GM19438 (cell line): ENCODE results near the gene PAQR6.

Experiments used
- ATAC-seq: cut with Tn5 transposase; IDR thresholded peaks from one replicate; pipeline ENCODE4 v1.9.1; 2021; ENCODE audit warnings: low read depth; ENCODE audit not compliant: unreplicated experiment

PAQR6 gene

DNA sequence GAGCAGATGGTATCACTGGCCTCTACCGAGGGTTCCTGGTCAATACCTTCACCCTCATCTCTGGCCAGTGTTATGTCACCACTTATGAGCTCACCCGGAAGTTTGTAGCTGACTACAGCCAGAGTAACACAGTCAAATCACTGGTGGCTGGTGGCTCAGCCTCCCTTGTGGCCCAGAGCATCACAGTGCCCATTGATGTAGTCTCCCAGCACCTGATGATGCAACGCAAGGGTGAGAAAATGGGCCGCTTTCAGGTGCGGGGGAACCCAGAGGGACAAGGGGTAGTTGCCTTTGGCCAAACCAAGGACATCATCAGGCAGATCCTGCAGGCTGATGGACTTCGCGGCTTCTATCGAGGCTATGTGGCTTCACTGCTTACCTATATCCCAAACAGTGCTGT is 47.8 kb downstream of the PAQR6 start:
- no peak for ATAC-seq

DNA sequence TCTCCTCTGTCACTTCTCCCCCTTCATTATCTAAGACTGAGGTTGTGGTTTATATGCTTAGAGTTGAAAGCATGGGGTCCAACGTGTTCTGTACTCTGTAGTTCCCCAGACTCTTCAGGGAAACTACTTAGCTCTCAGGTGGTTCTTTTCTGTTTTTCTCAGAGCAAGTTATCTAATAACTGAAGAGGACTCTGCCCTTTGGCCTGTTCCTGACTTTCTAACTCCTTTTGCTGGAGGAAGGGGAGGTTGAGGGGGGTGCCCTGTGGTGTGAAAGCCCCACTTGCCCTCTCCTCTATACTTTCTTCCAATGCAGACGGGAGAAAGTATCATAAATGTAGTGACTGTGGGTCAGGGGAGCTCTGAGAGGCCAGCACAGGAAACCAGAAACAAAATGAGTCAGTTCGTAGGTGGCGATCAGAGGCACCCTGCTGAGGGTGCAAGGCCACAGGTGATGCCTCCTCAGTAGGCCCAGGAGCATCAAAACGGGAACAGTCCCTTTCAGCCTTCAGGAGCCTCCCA is 49.0 kb downstream of the PAQR6 start:
- no peak for ATAC-seq

DNA sequence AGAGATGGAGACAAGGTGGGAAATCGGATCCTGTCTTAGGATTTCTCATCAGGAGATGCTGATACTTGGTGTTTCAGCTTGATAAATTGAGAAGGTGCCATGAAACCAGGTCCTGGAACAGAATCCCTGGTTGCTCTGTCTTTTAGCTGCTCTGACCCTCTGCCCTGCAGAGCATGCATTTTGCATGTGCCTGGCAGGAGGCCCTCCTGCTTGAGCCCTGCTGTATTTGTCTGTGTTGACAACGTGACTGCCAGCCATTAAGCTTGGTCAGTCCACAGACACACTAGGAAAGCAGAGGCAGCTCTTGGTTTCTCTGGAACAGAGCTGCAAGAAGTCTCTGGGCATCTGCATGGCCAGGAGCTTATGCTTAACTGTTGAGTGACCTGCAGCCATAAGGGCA is 51.4 kb downstream of the PAQR6 start:
- ATAC-seq, result no peak

DNA sequence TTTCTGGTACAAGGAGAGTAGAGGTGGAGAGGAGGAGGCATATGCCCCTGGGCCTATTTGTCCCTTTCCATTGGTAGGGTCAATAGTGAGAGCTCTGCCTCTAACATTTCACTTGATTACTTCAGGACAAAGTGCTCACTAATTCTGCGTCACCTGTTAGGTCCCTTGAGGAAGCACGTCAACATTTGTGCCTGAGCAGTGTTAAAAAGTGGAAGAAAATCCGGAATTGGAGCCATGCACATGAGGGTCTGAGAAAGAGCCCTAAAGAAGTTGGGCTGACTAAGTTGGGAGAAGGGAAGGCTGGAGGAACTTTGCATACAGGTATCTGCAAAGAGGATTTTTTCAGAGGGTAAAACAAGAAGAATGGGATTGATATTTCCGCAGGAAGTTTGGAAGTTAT is 52.0 kb downstream of the PAQR6 start:
- no peak for ATAC-seq

DNA sequence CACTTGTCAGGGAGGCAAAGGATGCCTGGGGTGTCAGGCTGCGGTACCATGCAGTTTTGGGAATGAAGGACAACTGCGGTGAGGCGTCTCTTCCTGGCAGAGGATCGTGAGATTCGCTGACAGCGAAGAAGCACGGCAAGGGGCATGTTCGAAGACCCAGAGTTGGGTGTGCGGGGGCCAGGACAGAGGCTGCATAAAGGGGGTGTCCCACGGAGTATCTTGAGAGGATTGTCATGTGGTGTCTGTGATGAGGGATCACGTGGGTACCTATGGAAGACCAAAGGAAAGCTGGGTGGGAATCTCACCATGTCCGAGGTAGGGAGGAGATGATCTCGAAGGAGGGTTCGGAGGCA is 53.6 kb downstream of the PAQR6 start:
- ATAC-seq, result no peak

DNA sequence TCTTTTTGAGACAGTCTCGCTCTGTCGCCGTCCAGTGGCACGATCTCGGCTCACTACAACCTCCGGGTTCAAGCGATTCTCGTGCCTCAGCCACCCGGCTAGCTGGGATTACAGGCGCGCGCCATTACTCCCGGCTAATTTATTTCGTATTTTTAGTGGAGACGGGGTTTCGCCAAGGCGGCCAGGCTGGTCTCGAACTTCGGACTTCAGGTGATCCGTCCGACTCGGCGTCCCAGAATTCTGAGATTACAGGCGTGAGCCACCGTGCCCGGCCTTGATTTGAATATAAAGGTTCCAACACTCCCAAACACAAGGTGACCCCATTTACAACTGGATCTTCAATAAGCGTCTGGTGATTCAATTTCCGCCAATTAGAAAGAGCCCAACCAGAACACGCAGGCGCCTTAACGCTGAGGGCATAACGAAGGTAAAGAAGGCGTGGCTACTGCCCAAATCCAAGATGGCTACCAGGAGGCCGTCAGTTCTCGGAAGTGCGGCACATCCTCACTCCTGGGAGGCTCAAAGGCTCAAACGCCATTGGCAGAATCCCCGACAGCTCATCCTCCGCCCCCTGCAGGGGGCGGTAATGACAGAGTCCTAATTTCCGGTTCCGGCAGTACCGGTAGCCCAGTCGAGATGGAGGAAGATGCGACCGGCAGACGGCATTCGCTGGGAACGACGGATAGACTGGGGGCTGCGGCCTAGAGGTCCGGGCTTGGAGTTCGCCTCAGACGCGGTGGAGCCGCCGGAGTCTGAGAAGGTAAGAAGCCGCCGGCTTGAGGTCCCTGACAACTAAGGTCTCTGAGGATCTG is 54.2 kb downstream of the PAQR6 start, which contains the start of gene SLC25A44:
Gene SLC25A44 (plus strand): TSS at position 617 of the 812 bp plus-strand sequence. CDS start 5,744 bp downstream, outside the sequence.
- ATAC-seq, result peak; percentile 92
